ENCODE measurements around the gene TMEM52B. TPM values are rescaled to one million over a fixed set of nuclear protein-coding genes. Genes with fewer than 3 reads are reported as not detected.

The TMEM52B gene
- total and polyA plus RNA-seq, 2 of the 13 experiments (the other 11 are each of a cell fraction or from before 2014, with no cell fraction given): not detected

DNA sequence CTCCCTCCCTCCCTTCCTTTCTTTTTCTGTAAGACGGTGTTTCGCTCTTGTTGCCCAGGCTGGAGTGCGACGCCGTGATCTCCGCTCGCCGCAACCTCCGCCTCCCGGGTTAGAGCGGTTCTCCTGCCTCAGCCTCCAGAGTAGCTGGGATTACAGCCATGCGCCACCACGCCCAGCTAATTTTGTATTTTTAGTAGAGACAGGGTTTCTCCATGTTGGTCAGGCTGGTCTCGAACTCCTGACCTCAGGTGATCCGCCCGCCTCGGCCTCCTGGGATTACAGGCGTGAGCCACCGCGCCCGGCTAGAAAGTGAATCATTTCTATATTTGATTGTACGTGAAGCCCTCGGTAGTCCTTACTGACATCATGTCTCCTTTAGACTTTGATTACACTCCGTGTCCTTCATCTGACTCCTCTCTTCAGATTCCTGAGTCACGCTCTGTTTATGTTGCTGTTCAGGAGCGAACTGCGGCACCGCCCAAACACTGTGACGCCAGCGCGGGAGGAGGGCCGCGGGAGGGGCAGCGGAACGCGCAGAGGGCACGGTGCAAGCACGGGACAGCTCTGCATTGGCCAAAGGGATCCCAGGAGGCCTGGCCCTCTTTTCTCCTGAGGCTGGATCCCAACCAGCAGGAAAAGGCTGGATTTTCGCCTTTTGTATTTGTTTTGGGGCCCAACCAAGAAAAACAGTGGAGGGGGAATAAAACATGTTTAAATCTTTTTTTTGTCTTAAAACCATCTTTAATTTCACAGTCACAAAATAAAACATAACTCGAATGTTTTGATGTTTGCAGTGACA, 33.3 kb downstream of the TMEM52B start (continued):
- TF ChIP-seq ZNF790 (CRISPR knock-in tag; IDR thresholded peaks at IDR 0.05; ENCODE audit: borderline replicate concordance): 0 out of 2 replicates have a peak, but pooled peaks have one; percentile 18
- TF ChIP-seq EHMT2 (IDR thresholded peaks at IDR 0.05; ENCODE audit: borderline replicate concordance, low read depth, low read length): no peak; the same call in 1 of the 2 replicates
- TF ChIP-seq, protein P1, sequence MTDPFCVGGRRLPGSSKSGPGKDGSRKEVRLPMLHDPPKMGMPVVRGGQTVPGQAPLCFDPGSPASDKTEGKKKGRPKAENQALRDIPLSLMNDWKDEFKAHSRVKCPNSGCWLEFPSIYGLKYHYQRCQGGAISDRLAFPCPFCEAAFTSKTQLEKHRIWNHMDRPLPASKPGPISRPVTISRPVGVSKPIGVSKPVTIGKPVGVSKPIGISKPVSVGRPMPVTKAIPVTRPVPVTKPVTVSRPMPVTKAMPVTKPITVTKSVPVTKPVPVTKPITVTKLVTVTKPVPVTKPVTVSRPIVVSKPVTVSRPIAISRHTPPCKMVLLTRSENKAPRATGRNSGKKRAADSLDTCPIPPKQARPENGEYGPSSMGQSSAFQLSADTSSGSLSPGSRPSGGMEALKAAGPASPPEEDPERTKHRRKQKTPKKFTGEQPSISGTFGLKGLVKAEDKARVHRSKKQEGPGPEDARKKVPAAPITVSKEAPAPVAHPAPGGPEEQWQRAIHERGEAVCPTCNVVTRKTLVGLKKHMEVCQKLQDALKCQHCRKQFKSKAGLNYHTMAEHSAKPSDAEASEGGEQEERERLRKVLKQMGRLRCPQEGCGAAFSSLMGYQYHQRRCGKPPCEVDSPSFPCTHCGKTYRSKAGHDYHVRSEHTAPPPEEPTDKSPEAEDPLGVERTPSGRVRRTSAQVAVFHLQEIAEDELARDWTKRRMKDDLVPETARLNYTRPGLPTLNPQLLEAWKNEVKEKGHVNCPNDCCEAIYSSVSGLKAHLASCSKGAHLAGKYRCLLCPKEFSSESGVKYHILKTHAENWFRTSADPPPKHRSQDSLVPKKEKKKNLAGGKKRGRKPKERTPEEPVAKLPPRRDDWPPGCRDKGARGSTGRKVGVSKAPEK (CRISPR knock-in tag; IDR thresholded peaks at IDR 0.05; ENCODE audit: borderline replicate concordance): no peak
- TF ChIP-seq IRF2 (CRISPR knock-in tag; IDR thresholded peaks at IDR 0.05): peak; percentile 85
- TF ChIP-seq MXD4 (CRISPR knock-in tag; IDR thresholded peaks at IDR 0.05): no peak
- no peak for TF ChIP-seq MATR3 (CRISPR knock-in tag; IDR thresholded peaks at IDR 0.05)
- peak; percentile 52; the same call in 1 of the 2 replicates for TF ChIP-seq ZNF329 (CRISPR knock-in tag; IDR thresholded peaks at IDR 0.05; ENCODE audit: low read depth)
- TF ChIP-seq ZNF703 (CRISPR knock-in tag; IDR thresholded peaks at IDR 0.05; ENCODE audit: borderline replicate concordance): no peak
- no peak for TF ChIP-seq MED13 (CRISPR knock-in tag; IDR thresholded peaks at IDR 0.05)
- no peak for TF ChIP-seq FOSL1 (CRISPR knock-in tag; IDR thresholded peaks at IDR 0.05; ENCODE audit: borderline replicate concordance)
- TF ChIP-seq, protein P2, sequence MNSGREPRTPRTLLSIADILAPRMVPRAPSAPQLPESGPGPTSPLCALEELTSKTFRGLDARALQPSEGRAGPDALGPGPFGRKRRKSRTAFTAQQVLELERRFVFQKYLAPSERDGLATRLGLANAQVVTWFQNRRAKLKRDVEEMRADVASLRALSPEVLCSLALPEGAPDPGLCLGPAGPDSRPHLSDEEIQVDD (CRISPR knock-in tag; IDR thresholded peaks at IDR 0.05; ENCODE audit: borderline replicate concordance): no peak
- TF ChIP-seq DR1 (CRISPR knock-in tag; IDR thresholded peaks at IDR 0.05): no peak
- TF ChIP-seq ZNF121 (CRISPR knock-in tag; IDR thresholded peaks at IDR 0.05): peak; percentile 98
- no peak for TF ChIP-seq ZNF20 (CRISPR knock-in tag; IDR thresholded peaks at IDR 0.05)
- TF ChIP-seq ZFP36L1 (CRISPR knock-in tag; IDR thresholded peaks at IDR 0.05): no peak
- TF ChIP-seq, protein P3, sequence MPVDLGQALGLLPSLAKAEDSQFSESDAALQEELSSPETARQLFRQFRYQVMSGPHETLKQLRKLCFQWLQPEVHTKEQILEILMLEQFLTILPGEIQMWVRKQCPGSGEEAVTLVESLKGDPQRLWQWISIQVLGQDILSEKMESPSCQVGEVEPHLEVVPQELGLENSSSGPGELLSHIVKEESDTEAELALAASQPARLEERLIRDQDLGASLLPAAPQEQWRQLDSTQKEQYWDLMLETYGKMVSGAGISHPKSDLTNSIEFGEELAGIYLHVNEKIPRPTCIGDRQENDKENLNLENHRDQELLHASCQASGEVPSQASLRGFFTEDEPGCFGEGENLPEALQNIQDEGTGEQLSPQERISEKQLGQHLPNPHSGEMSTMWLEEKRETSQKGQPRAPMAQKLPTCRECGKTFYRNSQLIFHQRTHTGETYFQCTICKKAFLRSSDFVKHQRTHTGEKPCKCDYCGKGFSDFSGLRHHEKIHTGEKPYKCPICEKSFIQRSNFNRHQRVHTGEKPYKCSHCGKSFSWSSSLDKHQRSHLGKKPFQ (CRISPR knock-in tag; IDR thresholded peaks at IDR 0.05; ENCODE audit: insufficient replicate concordance): no peak
- peak; percentile 83 for TF ChIP-seq XRCC5 (optimal IDR thresholded peaks at IDR 0.05; ENCODE audit: low read length)
- TF ChIP-seq, protein P4, sequence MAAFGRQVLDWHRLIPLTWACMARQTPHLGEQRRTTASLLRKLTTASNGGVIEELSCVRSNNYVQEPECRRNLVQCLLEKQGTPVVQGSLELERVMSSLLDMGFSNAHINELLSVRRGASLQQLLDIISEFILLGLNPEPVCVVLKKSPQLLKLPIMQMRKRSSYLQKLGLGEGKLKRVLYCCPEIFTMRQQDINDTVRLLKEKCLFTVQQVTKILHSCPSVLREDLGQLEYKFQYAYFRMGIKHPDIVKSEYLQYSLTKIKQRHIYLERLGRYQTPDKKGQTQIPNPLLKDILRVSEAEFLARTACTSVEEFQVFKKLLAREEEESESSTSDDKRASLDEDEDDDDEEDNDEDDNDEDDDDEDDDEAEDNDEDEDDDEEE (CRISPR knock-in tag; IDR thresholded peaks at IDR 0.05): no peak
- TF ChIP-seq KAT8 (CRISPR knock-in tag; IDR thresholded peaks at IDR 0.05): peak; percentile 59
- no peak for TF ChIP-seq HNRNPK (IDR thresholded peaks at IDR 0.05; ENCODE audit: low read depth, low read length, poor library complexity, severe bottlenecking)
- no peak for TF ChIP-seq NR1H2 (CRISPR knock-in tag; IDR thresholded peaks at IDR 0.05; ENCODE audit: borderline replicate concordance, low read depth)
- no peak for TF ChIP-seq HOXA7 (CRISPR knock-in tag; IDR thresholded peaks at IDR 0.05)
- TF ChIP-seq PAX8 (CRISPR knock-in tag; IDR thresholded peaks at IDR 0.05; ENCODE audit: borderline replicate concordance): no peak
- no peak for TF ChIP-seq ZFAT (CRISPR knock-in tag; conservative IDR thresholded peaks at IDR 0.05)

All from HepG2 (cell line).